ENCODE results near the gene DENND1C. TPM values are rescaled to one million over a fixed set of nuclear protein-coding genes. Genes with fewer than 3 reads are reported as not detected.
"Not testable (repeated sequence)": the region's sequence is repeated elsewhere in the genome, so short reads cannot be mapped to it uniquely, and the experiment has no call there.

Gene DENND1C
- total RNA-seq, 2 donors from 2014 or later: 92.1 to 105 TPM

- H3K9me3 Mint-ChIP-seq: peaks cover 1 to 4% of the 10 kb centered on the region in 2 donors
- no peaks in the 10 kb centered on the region for H3K4me1 Mint-ChIP-seq (ENCODE audit: low read depth)
- H3K27me3 Mint-ChIP-seq (ENCODE audit: low read depth): no peaks in the 10 kb centered on the region
- no peak overlapping the region for H3K27ac Mint-ChIP-seq
- peaks cover 5 to 19% of the 10 kb centered on the region in 2 donors for H3K36me3 Mint-ChIP-seq (ENCODE audit: insufficient read depth in 2 of 2)
- no peak overlapping the region for H3K4me3 Mint-ChIP-seq
- ATAC-seq (replicated peaks in 1 of 2): no peak
- DNase-seq: no peak
These were observed 31.4 kb downstream of the DENND1C start for GRCh38 chr19:6450166-6450565.

- Mint-ChIP-seq H3K27ac (no peak overlapping the region), H3K9me3 (no peaks in the 10 kb centered on the region), H3K36me3 (ENCODE audit: insufficient read depth in 2 of 2) (peaks cover 2 to 5% of the 10 kb centered on the region in 2 donors), H3K4me1 (ENCODE audit: low read depth) (no peaks in the 10 kb centered on the region), H3K4me3 (no peak overlapping the region), H3K27me3 (ENCODE audit: low read depth) (no peaks in the 10 kb centered on the region)
- no peak for ATAC-seq (replicated peaks in 1 of 2)
- no peak for DNase-seq
These were observed 33.5 kb downstream of the DENND1C start for GRCh38 chr19:6448045-6448444.

- ATAC-seq (replicated peaks in 1 of 2): no peak
- Mint-ChIP-seq H3K4me1 (ENCODE audit: low read depth) (no peaks in the 10 kb centered on the region), H3K36me3 (ENCODE audit: insufficient read depth in 2 of 2) (peaks cover 0 to 3% of the 10 kb centered on the region in 2 donors), H3K9me3 (no peaks in the 10 kb centered on the region), H3K4me3 (no peak overlapping the region), H3K27ac (no peak overlapping the region), H3K27me3 (ENCODE audit: low read depth) (no peaks in the 10 kb centered on the region)
- no peak for DNase-seq
These were observed 35.1 kb downstream of the DENND1C start for GRCh38 chr19:6446452-6446851.

- H3K27me3 Mint-ChIP-seq (ENCODE audit: low read depth): no peaks in the 10 kb centered on the region
These were observed 37.6 kb downstream of the DENND1C start for GRCh38 chr19:6443986-6444385.

GRCh38 chr19:6442087-6442688, 39.4 kb downstream of the DENND1C start:
- no peaks in the 10 kb centered on the region for H3K9me3 Mint-ChIP-seq
- no peaks in the 10 kb centered on the region for H3K4me1 Mint-ChIP-seq (ENCODE audit: low read depth)
- no peaks in the 10 kb centered on the region for H3K27me3 Mint-ChIP-seq (ENCODE audit: low read depth)
- DNase-seq (no peak), ATAC-seq (replicated peaks in 1 of 2) (no peak)
- no peak overlapping the region for H3K27ac Mint-ChIP-seq
- no peak overlapping the region for H3K4me3 Mint-ChIP-seq
- peaks cover 0 to 3% of the 10 kb centered on the region in 2 donors for H3K36me3 Mint-ChIP-seq (ENCODE audit: insufficient read depth in 2 of 2)

More at GRCh38 chr19:6443986-6444385, 37.6 kb downstream of the DENND1C start:
- no peak for ATAC-seq (replicated peaks in 1 of 2)
- no peak overlapping the region for H3K27ac Mint-ChIP-seq
- no peaks in the 10 kb centered on the region for H3K9me3 Mint-ChIP-seq
- no peak overlapping the region for H3K4me3 Mint-ChIP-seq
- DNase-seq: no peak
- H3K4me1 Mint-ChIP-seq (ENCODE audit: low read depth): no peaks in the 10 kb centered on the region
- peaks cover 0 to 3% of the 10 kb centered on the region in 2 donors for H3K36me3 Mint-ChIP-seq (ENCODE audit: insufficient read depth in 2 of 2)

- no peak overlapping the region for H3K4me3 Mint-ChIP-seq
- no peaks in the 10 kb centered on the region for H3K9me3 Mint-ChIP-seq
- H3K4me1 Mint-ChIP-seq (ENCODE audit: low read depth): no peaks in the 10 kb centered on the region
- DNase-seq: no peak
- no peaks in the 10 kb centered on the region for H3K27me3 Mint-ChIP-seq (ENCODE audit: low read depth)
- ATAC-seq (replicated peaks in 1 of 2): no peak
- peaks cover 0 to 3% of the 10 kb centered on the region in 2 donors for H3K36me3 Mint-ChIP-seq (ENCODE audit: insufficient read depth in 2 of 2)
- no peak overlapping the region for H3K27ac Mint-ChIP-seq
These were observed 40.7 kb downstream of the DENND1C start for GRCh38 chr19:6440905-6441304.

- H3K36me3 Mint-ChIP-seq (ENCODE audit: insufficient read depth in 2 of 2): no peaks in the 10 kb centered on the region
- DNase-seq (no peak), ATAC-seq (replicated peaks in 1 of 2) (no peak)
- no peak overlapping the region for H3K27ac Mint-ChIP-seq
- H3K27me3 Mint-ChIP-seq (ENCODE audit: low read depth): no peaks in the 10 kb centered on the region
- no peaks in the 10 kb centered on the region for H3K9me3 Mint-ChIP-seq
- H3K4me1 Mint-ChIP-seq (ENCODE audit: low read depth): no peaks in the 10 kb centered on the region
- no peak overlapping the region for H3K4me3 Mint-ChIP-seq
These were observed 41.8 kb downstream of the DENND1C start for GRCh38 chr19:6439743-6440142.

GRCh38 chr19:6433663-6434062, 47.9 kb downstream of the DENND1C start, which contains the start of gene SLC25A41:
Gene SLC25A41, minus strand, starts transcription at chr19:6433763. Its CDS starts 70 bp downstream, at chr19:6433693.
- H3K27ac Mint-ChIP-seq: no peak within 1 kb of the TSS
- ATAC-seq (replicated peaks in 1 of 2): no peak
- H3K9me3 Mint-ChIP-seq: no peaks in the 10 kb centered on the region
- H3K4me1 Mint-ChIP-seq (ENCODE audit: low read depth): peaks cover 6% of the 10 kb centered on the region
- no peaks in the 10 kb centered on the region for H3K27me3 Mint-ChIP-seq (ENCODE audit: low read depth)
- H3K36me3 Mint-ChIP-seq (ENCODE audit: insufficient read depth in 2 of 2): no peaks in the 10 kb centered on the region
- H3K4me3 Mint-ChIP-seq: no peak within 1 kb of the TSS
- DNase-seq: no peak

GRCh38 chr19:6433165-6433564, 48.4 kb downstream of the DENND1C start:
- Mint-ChIP-seq H3K9me3 (no peaks in the 10 kb centered on the region), H3K36me3 (ENCODE audit: insufficient read depth in 2 of 2) (no peaks in the 10 kb centered on the region), H3K27me3 (ENCODE audit: low read depth) (no peaks in the 10 kb centered on the region), H3K27ac (no peak overlapping the region), H3K4me3 (no peak overlapping the region), H3K4me1 (ENCODE audit: low read depth) (peaks cover 6% of the 10 kb centered on the region)
- DNase-seq (no peak), ATAC-seq (replicated peaks in 1 of 2) (no peak)

GRCh38 chr19:6431891-6432290, 49.7 kb downstream of the DENND1C start:
- DNase-seq (no peak), ATAC-seq (replicated peaks in 1 of 2) (no peak)
- Mint-ChIP-seq H3K27me3 (ENCODE audit: low read depth) (no peaks in the 10 kb centered on the region), H3K4me1 (ENCODE audit: low read depth) (peaks cover 6% of the 10 kb centered on the region), H3K27ac (no peak overlapping the region), H3K36me3 (ENCODE audit: insufficient read depth in 2 of 2) (no peaks in the 10 kb centered on the region), H3K4me3 (no peak overlapping the region), H3K9me3 (no peaks in the 10 kb centered on the region)

GRCh38 chr19:6429419-6430221, 52.0 kb downstream of the DENND1C start:
- DNase-seq: no peak
- Mint-ChIP-seq H3K4me3 (peak overlapping the region in 1 of 2 donors; percentile 49), H3K27me3 (ENCODE audit: low read depth) (no peaks in the 10 kb centered on the region), H3K36me3 (ENCODE audit: insufficient read depth in 2 of 2) (peaks cover 0 to 2% of the 10 kb centered on the region in 2 donors), H3K9me3 (peaks cover 0 to 3% of the 10 kb centered on the region in 2 donors), H3K27ac (peak overlapping the region; percentile 68), H3K4me1 (ENCODE audit: low read depth) (peaks cover 15% of the 10 kb centered on the region)
- ATAC-seq (replicated peaks in 1 of 2): no peak

GRCh38 chr19:6428692-6429418, 52.7 kb downstream of the DENND1C start:
- not testable (repeated sequence) for H3K36me3 Mint-ChIP-seq (ENCODE audit: insufficient read depth in 2 of 2); H3K27me3 Mint-ChIP-seq (ENCODE audit: low read depth); DNase-seq; H3K4me3 Mint-ChIP-seq; H3K9me3 Mint-ChIP-seq; H3K27ac Mint-ChIP-seq; ATAC-seq (replicated peaks in 1 of 2)
- H3K4me1 Mint-ChIP-seq (ENCODE audit: low read depth): peaks cover 15% of the 10 kb centered on the region

GRCh38 chr19:6427131-6427530, 54.5 kb downstream of the DENND1C start:
- peaks cover 2 to 6% of the 10 kb centered on the region in 2 donors for H3K36me3 Mint-ChIP-seq (ENCODE audit: insufficient read depth in 2 of 2)
- H3K9me3 Mint-ChIP-seq: peaks cover 0 to 3% of the 10 kb centered on the region in 2 donors
- no peak overlapping the region for H3K27ac Mint-ChIP-seq
- H3K4me1 Mint-ChIP-seq (ENCODE audit: low read depth): peaks cover 31% of the 10 kb centered on the region
- ATAC-seq (replicated peaks in 1 of 2) (no peak), DNase-seq (no peak)
- H3K27me3 Mint-ChIP-seq (ENCODE audit: low read depth): no peaks in the 10 kb centered on the region
- no peak overlapping the region for H3K4me3 Mint-ChIP-seq
